NK-92 (cell line): ENCODE data around the gene SMAP1.

ENCODE experiments used
- DNase-seq: peaks from one replicate; lab custom pipeline; 2025; ENCODE audit not compliant: unreplicated experiment; lab: John Stamatoyannopoulos, UW

The SMAP1 gene

DNA sequence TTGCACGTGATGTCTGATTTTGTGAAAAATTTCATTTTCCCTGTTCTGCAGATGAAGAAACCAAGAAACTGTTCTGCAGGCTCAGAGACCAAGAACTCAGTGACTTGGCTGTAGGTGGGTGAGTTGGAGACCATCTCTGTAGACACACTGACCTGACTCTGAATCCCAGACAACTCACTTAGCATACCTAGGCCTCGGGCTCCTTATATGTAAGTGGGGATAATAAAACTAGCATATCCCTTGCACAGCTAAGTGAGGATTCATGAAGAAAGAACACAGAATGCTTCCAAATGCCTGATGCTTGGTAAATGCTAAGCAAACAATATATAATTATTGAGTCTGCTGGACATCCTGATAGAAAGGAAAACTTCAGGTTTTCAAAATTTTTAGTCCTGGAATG lies 218.4 kb downstream of the SMAP1 start:
- no peak for DNase-seq

DNA sequence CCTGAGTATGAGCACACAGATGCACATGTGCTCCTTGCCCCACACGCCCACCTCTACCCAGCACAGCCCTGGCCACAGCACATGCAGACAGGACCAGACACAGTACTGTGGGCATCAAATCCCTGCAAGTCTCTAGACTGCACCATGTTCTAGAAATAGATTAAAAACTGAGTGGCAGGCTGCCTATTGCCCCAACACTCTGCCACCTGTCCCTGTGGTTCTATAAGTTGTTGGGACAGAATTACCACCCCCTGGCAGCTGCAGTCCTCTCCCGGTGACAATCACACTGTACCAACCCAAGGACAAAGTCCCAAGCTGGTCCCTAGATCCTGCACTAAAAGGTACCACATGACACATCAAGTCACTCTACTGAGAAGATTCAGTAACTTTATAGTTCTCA lies 219.0 kb downstream of the SMAP1 start:
- no peak for DNase-seq

DNA sequence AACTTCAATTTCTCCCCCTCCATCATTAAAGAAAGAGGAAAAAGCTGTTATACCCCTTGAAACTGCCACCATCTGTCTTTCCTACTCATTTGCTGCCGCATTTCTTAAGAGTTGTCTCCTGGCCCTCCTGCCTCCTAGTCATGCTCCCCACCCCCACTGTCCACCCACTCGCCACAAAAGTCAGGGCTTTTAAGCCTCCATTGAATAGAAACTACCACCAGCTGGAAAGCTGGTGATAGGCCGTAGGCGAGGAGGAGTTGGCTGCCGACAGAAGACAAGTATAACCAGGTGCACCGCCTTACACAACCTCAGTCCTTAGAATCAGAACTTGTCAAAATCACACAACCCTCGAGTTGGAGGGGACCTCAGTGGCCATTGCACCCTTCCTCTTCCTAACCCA lies 221.6 kb downstream of the SMAP1 start:
- DNase-seq = no peak

DNA sequence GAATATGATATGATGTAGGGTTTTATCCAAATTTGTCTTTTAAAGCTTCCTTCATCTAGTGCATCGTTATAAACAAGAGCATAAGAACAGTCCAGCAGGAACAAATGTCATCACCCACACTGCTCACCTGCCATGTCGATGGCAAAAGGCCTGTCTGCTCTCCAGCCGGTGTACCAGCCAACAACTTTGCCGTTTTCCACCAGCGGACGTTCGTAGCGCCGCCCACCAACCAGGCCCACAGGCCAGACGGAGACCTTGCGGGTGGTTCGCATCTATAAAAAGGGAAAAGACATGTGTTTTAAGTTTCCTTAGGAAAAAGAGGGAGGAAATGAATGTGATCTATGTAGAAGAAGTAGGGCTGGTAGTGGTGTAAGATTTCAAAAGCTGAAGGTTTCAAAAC lies 226.3 kb downstream of the SMAP1 start:
- no peak for DNase-seq

DNA sequence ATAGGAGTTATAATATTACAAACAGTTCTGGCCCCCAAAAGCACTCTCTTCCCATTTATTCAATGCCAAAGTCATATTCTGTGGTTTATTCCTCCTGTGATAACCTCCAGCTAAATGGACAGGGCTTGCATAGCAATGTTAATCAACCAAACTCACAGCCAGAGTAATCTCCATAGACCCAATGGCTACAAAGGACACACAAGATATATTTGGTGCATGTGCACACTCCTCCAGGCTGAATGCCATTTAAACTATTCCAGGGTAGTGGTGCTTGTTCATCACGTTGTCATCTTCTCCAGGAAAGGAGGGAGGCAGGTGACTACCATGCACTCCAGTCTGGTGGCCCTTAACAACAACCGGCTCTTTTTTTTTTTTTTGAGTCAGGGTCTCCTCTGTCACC lies 232.4 kb downstream of the SMAP1 start:
- no peak for DNase-seq

DNA sequence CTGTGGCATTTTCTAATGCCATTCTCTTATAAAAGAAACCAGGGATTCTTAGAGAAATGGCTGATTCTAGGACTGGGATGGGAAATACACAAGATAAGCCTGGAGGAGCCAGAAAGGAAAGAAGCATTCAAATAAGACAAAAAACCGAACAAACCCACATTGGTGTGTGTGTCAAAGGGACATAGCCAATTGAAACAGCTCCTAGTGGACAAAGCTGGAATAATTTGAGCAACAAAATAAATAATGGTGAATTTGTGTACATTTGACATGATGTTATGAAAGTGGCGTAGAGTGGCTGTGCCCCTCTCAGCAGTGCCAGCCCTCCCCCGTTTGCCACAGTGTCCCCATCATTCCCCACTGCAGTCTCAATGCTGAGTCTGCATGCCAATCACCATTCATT lies 233.6 kb downstream of the SMAP1 start:
- DNase-seq = no peak

DNA sequence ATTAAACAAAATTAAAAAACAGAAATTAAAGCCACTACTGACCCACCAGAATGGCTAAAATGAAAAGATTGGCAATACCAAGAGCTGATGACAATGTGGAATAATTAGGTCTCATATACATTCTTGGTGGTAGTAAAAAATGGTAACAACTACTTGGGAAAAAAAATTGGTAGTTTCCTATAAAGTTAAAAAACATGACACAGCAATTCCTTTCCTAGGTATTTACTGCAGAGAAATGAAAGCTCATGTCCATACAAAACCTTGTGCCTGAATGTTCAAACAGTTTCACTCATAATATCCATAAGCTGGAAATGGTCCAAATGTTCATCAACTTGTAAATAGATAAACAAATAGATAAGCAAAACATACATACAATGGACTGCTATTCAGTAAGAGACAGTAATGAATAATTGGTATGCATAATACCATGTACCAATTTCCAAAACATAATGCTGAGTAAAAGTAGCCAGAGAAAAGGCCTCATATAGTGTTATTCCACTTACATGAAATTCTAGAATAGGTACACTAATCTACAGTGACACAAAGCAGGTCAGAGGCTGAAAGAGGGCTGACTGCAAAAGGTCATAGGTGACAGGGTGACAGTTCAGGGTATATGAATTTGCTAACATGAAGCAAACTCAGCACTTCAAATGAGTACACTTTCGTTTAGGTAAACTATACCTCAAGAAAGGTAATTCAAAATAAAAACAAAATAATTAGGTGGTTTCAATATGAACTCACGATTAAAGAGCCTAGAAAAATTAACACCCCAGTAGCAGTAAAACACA lies 236.2 kb downstream of the SMAP1 start:
- DNase-seq = no peak

DNA sequence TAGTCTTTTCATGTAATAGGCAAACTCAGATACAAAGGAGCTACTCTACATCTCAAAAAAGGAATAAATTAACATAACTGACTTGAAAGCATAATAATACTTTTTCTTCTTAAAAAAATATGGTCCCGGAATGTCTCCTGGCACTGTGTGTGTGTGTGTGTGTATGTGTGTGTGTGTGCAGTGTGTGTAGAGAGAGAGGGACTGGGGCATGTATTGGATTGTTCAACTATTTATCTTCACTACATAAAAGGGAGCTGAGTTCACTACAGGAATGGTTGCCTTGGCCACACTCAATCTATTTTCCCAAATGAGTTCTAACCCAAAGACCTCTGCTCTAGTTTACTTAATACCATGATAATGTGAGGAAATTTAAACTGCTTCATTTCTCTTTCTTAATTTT lies 238.1 kb downstream of the SMAP1 start:
- DNase-seq = no peak
